Endometrial microvascular endothelial cells (primary cell): ENCODE measurements around the gene CCDC70. TPM values are rescaled to one million over a fixed set of nuclear protein-coding genes. Genes with fewer than 3 reads are reported as not detected.

Experiments
- in situ Hi-C: cut with HindIII; loops from 2 replicates; pipeline ENCODE4 v1.10.0; 2017; ENCODE audit warnings: low sequenced_read_pairs, low pct_unique_long_range_greater_than_20kb; ENCODE audit errors: inconsistent ontology term
- total RNA-seq: library from RNA; depleted of rRNA; stranded (reverse); fragments of >200 nt; gene quantifications from one replicate; pipeline ENCODE4 v1.2.3, GENCODE V29; 2015; ENCODE audit errors: inconsistent ontology term

CCDC70 gene
- total RNA-seq, 1 donor from 2014 or later = 1.3 TPM

GRCh38 chr13:51849145-51850101 is 12.3 kb upstream of the CCDC70 start:
- in situ Hi-C loops = no loop called here

DNA sequence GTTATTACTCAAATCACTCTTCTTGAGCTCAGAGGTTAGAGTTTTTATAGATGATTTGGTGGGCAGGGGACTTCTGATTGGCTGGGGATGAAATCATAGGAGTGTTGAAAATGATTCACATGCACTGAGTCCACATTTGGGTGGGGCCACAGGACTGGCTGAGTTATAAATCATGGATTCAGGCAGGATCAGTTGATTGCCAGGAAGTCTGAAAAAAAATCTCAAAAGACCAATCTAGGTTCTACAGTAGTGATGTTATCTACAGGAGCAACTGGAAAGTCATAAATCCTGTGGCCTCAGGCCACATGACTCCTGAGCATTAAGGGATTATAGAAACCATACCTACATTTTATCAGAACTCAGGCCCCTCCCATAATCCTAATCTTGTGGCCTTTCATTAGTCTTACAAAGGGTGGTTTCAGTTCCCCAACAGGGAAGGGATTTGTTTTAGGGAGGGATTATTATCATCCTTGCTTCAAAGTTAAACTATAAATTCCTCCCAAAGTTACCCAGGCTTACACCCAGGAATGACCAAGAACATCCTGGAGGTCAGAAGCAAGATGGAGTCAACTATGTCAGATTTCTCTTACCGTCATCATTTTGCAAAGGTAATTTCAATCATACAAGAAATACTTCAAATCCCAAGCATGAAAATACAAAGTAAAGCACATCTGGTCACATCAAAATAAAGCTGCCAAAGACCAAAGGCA is 5.6 kb upstream of the CCDC70 start:
- in situ Hi-C loops = no loop called here

GRCh38 chr13:51856998-51857397 is 4.8 kb upstream of the CCDC70 start:
- in situ Hi-C loops = no loop called here

GRCh38 chr13:51858433-51859247 is 3.1 kb upstream of the CCDC70 start:
- in situ Hi-C loops = no loop called here

- in situ Hi-C loops = no loop called here
These were observed 1.2 kb downstream of the CCDC70 start for GRCh38 chr13:51862957-51863356.

DNA sequence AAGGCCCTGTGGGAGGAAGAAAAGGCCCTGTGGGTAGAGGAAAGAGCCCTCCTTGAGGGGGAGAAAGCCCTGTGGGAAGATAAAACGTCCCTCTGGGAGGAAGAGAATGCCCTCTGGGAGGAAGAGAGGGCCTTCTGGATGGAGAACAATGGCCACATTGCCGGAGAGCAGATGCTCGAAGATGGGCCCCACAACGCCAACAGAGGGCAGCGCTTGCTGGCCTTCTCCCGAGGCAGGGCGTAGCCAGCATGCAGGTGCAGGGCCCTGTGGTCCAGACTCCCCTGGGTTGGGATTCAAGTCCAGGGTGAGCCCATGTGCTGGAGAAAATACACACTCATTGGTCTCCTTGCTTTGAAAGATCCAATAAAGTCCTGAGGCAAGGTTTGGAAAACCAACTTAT is 4.1 kb downstream of the CCDC70 start:
- in situ Hi-C loops = no loop called here

- in situ Hi-C loops = no loop called here
These were observed 5.3 kb downstream of the CCDC70 start for GRCh38 chr13:51867062-51867461.

GRCh38 chr13:51869916-51870315 is 8.1 kb downstream of the CCDC70 start:
- in situ Hi-C loops = no loop called here

- in situ Hi-C loops = no loop called here
These were observed 8.8 kb downstream of the CCDC70 start for GRCh38 chr13:51870616-51871015.

- in situ Hi-C loops = no loop called here
These were observed 11.5 kb downstream of the CCDC70 start for GRCh38 chr13:51873117-51873798.

DNA sequence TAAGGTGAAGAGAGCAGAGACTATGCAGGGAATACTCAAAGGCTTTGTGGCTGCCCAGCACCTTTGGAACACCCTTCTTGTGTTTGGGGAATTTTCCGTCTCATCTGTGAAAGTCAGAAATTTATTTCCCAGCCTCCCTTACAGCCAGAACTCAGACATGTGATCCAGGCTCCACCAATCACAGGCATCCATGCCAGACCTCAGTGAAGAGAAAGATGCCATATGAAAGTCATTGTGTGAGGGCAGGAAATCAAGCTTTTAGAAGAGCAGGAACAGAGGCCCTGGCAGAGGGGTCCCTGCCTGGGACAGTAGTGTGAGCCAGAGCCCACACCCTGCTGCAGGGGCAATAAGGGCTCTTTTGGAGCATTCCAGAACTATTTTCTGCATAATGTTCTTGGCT is 12.1 kb downstream of the CCDC70 start:
- in situ Hi-C loops = no loop called here

GRCh38 chr13:51874651-51875050 is 12.9 kb downstream of the CCDC70 start:
- in situ Hi-C loops = no loop called here

GRCh38 chr13:51879133-51879532 is 17.4 kb downstream of the CCDC70 start:
- in situ Hi-C loops = no loop called here

GRCh38 chr13:51881296-51881695 is 19.5 kb downstream of the CCDC70 start:
- in situ Hi-C loops = no loop called here

DNA sequence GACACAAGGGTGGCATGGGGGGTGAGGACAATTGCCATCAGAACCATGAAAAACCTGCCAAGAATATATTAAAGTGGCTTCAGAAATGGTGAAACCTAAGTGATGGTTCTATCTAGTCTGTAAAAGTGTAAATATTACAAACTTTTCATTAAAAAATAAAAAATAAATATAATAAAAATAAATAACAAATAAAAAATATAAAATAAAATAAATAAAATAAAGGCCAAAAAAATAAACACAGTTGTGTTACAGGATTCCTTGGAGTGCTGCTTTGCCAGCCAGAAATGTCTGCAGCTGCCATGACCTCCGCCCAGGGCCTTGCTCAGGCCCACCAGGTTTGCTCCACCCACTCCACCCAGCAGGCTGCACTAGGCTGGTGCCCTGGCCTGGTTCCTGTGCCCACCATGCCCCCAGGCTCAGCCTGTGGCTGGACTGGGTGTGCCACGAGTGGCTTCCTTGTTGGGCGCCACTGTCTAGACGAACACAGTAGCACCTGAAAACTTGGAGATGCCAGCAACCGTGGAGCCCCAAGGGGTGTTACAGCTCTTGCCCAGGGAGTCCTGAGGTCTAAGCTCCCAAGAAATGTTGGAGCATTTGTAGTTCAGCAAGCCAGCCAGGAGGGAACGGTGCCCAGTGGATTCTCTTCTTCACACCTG is 20.9 kb downstream of the CCDC70 start:
- in situ Hi-C loops = no loop called here

DNA sequence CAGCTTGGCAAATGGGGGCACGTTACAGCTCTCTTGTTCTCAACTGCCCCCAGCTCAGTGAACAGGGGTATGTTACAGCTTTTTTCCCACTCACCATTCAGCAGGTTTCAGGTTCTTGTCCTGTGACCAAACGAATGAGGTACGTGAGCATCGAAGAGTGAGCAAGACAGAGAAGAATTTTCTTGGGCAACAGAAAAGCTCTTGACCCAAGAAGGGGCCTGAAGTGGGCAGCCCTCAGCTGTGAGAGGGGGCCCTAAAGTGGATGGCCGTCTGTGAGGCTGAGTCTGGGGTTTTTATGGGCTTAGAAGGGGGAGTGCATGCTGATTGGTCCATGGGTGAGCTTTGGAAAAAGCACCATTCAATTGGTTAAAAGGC is 21.4 kb downstream of the CCDC70 start:
- in situ Hi-C loops = no loop called here

GRCh38 chr13:51885651-51886050 is 23.9 kb downstream of the CCDC70 start:
- in situ Hi-C loops = no loop called here

GRCh38 chr13:51887468-51887867 is 25.7 kb downstream of the CCDC70 start:
- in situ Hi-C loops = no loop called here
